ENCODE results near the gene NMNAT1. TPM values are rescaled to one million over a fixed set of nuclear protein-coding genes. Genes with fewer than 3 reads are reported as not detected.

NMNAT1 gene
- total and polyA plus RNA-seq, 2 donors from 2014 or later: 12.3 to 17.5 TPM

DNA sequence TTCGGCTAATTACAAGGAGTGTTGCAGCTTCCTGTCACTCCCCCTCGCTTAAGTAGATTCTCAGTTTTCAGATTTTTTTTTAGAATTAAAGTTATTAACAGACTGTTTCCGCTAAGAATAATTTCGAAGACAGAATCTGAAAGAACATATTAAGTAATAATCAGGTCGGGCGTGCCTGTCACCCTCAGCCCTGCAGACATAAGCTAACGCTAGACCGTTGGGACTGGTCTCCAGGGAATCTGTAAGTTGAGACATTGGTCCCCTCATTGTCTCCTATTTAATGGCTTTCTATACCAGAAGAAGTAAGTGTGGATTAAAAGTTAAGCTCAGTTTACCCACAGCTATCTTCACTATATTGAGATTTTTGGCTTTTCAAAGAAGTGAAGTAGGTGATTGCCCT is 14.5 kb downstream of the NMNAT1 start:
- FAIRE-seq (no peak), DNase-seq (peak in 2 of 5 donors; percentile 3 to 16)
- Histone ChIP-seq H3K27ac (ENCODE audit: low read depth in 2 of 2, low read length in 2 of 2) (no peak overlapping the region), H3K9me3 (ENCODE audit: control insufficient read depth in 2 of 3, insufficient read depth in 1 of 3, low read length in 3 of 3) (no peaks in the 10 kb centered on the region), H3K4me1 (ENCODE audit: control insufficient read depth in 2 of 3, insufficient read depth in 2 of 3, low read depth in 1 of 3, low read length in 3 of 3) (no peaks in the 10 kb centered on the region), H3K9ac (ENCODE audit: low read length in 3 of 3) (no peak overlapping the region), H3K36me3 (ENCODE audit: control insufficient read depth in 2 of 3, insufficient read depth in 3 of 3, low read length in 3 of 3) (no peaks in the 10 kb centered on the region), H3K27me3 (ENCODE audit: control insufficient read depth, insufficient read depth, low read length) (no peaks in the 10 kb centered on the region), H3K4me3 (ENCODE audit: low read length in 3 of 3) (no peak overlapping the region)
- TF ChIP-seq, protein P1, sequence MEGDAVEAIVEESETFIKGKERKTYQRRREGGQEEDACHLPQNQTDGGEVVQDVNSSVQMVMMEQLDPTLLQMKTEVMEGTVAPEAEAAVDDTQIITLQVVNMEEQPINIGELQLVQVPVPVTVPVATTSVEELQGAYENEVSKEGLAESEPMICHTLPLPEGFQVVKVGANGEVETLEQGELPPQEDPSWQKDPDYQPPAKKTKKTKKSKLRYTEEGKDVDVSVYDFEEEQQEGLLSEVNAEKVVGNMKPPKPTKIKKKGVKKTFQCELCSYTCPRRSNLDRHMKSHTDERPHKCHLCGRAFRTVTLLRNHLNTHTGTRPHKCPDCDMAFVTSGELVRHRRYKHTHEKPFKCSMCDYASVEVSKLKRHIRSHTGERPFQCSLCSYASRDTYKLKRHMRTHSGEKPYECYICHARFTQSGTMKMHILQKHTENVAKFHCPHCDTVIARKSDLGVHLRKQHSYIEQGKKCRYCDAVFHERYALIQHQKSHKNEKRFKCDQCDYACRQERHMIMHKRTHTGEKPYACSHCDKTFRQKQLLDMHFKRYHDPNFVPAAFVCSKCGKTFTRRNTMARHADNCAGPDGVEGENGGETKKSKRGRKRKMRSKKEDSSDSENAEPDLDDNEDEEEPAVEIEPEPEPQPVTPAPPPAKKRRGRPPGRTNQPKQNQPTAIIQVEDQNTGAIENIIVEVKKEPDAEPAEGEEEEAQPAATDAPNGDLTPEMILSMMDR (IDR thresholded peaks at IDR 0.05; ENCODE audit: borderline replicate concordance, extremely low read depth, insufficient read depth): no peak
- intact Hi-C loops (cut with DNase I): no loop called here

DNA sequence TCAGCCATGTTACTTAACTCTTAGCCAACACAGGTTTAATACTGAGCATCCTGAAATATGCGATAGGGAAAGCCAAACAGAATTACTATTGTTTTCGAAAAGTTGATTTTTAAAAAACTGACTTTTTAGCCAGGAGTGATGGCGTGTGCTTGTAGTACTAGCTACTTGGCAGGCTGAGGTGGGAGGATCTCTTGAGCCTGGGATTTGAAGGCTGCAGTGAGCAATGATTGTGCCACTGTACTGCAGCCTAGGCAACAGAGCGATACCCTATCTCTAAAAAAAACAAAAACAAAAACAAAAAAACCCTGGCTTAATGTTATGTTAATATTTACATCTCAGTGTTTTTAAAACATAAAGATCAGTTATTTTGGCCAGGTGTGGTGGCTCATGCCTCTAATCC is 16.7 kb downstream of the NMNAT1 start:
- Histone ChIP-seq H3K27me3 (ENCODE audit: control insufficient read depth, insufficient read depth, low read length) (no peaks in the 10 kb centered on the region), H3K4me3 (ENCODE audit: low read length in 3 of 3) (no peak overlapping the region), H3K36me3 (ENCODE audit: control insufficient read depth in 2 of 3, insufficient read depth in 3 of 3, low read length in 3 of 3) (no peaks in the 10 kb centered on the region), H3K9ac (ENCODE audit: low read length in 3 of 3) (no peak overlapping the region), H3K4me1 (ENCODE audit: control insufficient read depth in 2 of 3, insufficient read depth in 2 of 3, low read depth in 1 of 3, low read length in 3 of 3) (no peaks in the 10 kb centered on the region), H3K9me3 (ENCODE audit: control insufficient read depth in 2 of 3, insufficient read depth in 1 of 3, low read length in 3 of 3) (no peaks in the 10 kb centered on the region), H3K27ac (ENCODE audit: low read depth in 2 of 2, low read length in 2 of 2) (no peak overlapping the region)
- TF ChIP-seq, protein P1 (IDR thresholded peaks at IDR 0.05; ENCODE audit: borderline replicate concordance, extremely low read depth, insufficient read depth): no peak
- intact Hi-C loops (cut with DNase I): no loop called here
- DNase-seq (no peak), FAIRE-seq (no peak)

DNA sequence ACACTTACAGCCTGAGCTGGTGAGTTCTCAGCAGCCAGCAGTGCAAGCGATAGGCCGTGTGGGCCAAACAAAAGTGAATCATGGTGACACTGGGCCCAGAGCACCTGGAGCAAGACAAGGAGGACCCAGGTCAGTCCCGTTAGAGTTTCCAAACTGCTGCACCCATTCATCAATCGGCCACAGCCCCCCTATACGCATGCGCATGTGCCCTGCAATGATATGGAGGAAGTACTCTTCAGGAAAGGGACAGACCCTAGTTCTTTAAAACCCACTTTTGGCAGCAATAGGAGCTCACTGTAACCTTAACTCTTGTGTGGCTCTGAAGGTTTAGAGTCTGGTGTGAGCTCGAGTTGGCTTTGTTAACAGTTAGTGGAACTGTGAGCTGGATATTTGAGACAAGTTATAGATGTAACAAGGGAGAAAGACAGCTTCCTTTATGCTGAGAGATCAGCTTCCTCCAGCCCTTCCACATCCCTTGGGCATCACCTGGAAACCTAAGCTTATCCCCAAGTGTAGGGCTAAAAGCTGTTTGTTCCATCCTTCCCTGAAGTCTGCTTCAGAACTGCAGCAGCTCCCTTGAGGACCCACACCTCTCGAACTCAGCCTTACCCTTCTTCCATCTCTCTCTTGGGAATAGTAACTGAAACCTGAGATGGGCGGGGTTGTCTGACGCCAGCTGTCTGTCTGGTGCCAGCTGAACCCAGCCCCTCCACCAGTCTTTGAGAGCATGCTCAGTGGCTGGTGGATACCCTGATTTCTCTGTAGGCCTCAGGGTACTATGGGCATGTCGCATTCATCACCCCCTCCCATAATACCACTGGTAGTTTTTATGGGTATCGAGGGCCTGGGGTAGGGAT is 17.7 kb downstream of the NMNAT1 start:
- TF ChIP-seq, protein P1 (IDR thresholded peaks at IDR 0.05; ENCODE audit: borderline replicate concordance, extremely low read depth, insufficient read depth): no peak
- DNase-seq (peak in 4 of 5 donors; percentile 51 to 73 (median 60)), FAIRE-seq (no peak)
- Histone ChIP-seq H3K9ac (ENCODE audit: low read length in 3 of 3) (no peak overlapping the region), H3K27me3 (ENCODE audit: control insufficient read depth, insufficient read depth, low read length) (no peaks in the 10 kb centered on the region), H3K9me3 (ENCODE audit: control insufficient read depth in 2 of 3, insufficient read depth in 1 of 3, low read length in 3 of 3) (no peaks in the 10 kb centered on the region), H3K36me3 (ENCODE audit: control insufficient read depth in 2 of 3, insufficient read depth in 3 of 3, low read length in 3 of 3) (no peaks in the 10 kb centered on the region), H3K4me1 (ENCODE audit: control insufficient read depth in 2 of 3, insufficient read depth in 2 of 3, low read depth in 1 of 3, low read length in 3 of 3) (no peaks in the 10 kb centered on the region), H3K27ac (ENCODE audit: low read depth in 2 of 2, low read length in 2 of 2) (no peak overlapping the region), H3K4me3 (ENCODE audit: low read length in 3 of 3) (no peak overlapping the region)
- intact Hi-C loops (cut with DNase I): no loop called here
